Activated B cell treated with CpG ODN at 0.5 μM for 24 hours (primary cell): Measurements from ENCODE around the gene CCDC171. TPM values are rescaled to one million over a fixed set of nuclear protein-coding genes. Genes with fewer than 3 reads are reported as not detected.

Experiments
- ATAC-seq: fragments of 200-7000 bp; cut with Tn5 transposase; one replicate; pipeline ENCODE4 v1.10.0; 2021; ENCODE audit warnings: low read depth, mild to moderate bottlenecking, moderate library complexity
- CTCF ChIA-PET: fragments of 350-600 bp; sonication (Branson Sonifier 250); formaldehyde crosslinking; loops from one replicate; lab custom pipeline; 2021; ENCODE audit warnings: antibody characterized with exemption; lab: Charles Lee
- POLR2A ChIA-PET: fragments of 350-600 bp; sonication (Branson Sonifier 250); formaldehyde crosslinking; loops from one replicate; lab custom pipeline; 2021; ENCODE audit warnings: antibody characterized with exemption; lab: Charles Lee
- DNase-seq: peaks from one replicate; pipeline ENCODE4 v3.0.0; 2022
- H3K27ac Mint-ChIP-seq: one replicate; pipeline ENCODE4 v1.8.0; 2020; ENCODE audit warnings: mixed read lengths
- H3K27me3 Mint-ChIP-seq: one replicate; pipeline ENCODE4 v1.8.0; 2021; ENCODE audit warnings: mixed read lengths
- H3K36me3 Mint-ChIP-seq: one replicate; pipeline ENCODE4 v1.8.0; 2021; ENCODE audit warnings: low read depth, mixed read lengths
- H3K4me1 Mint-ChIP-seq: one replicate; pipeline ENCODE4 v1.8.0; 2021; ENCODE audit warnings: mixed read lengths
- H3K4me3 Mint-ChIP-seq: one replicate; pipeline ENCODE4 v1.8.0; 2020; ENCODE audit warnings: mild to moderate bottlenecking, mixed read lengths
- H3K9me3 Mint-ChIP-seq: one replicate; pipeline ENCODE4 v1.8.0; 2020; ENCODE audit warnings: mixed read lengths
- CTCF ChIP-seq: fragments of 200-600 bp; IDR thresholded peaks from one replicate; pipeline ENCODE4 v1.8.0; 2022; ENCODE audit warnings: antibody characterized with exemption, mild to moderate bottlenecking
- intact Hi-C: fragments of 100-400 bp; cut with micrococcal nuclease; formaldehyde crosslinking; loops from one replicate; pipeline ENCODE4 v1.15.1; 2024
- total RNA-seq: library from RNA; stranded (reverse); gene quantifications from 2 replicates; pipeline ENCODE4 v1.2.3, GENCODE V29; 2022

CCDC171 gene
- total RNA-seq, 1 donor from 2014 or later: 3.6 TPM

DNA sequence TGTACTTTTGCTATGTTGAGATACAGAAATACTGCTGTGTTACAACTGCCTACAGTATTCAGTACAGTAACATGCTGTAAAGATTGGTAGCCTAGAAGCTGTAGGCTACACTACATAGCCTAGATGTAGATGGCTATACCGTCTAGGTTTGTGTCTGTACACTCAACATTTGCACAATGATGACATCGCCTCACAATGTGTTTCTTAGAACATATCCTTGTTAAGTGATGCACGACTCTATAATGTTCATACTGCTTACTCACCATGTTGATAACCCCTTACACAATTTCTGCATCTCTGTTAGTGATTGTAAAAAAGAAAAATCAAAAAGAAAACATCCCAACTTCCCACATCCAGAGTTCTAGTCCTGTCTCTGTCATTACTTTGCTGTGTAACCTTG is 450.0 kb downstream of the CCDC171 start:
- ATAC-seq: no peak
- intact Hi-C loops: no loop called here
- Mint-ChIP-seq H3K9me3 (no peaks in the 10 kb centered on the region), H3K27me3 (no peaks in the 10 kb centered on the region), H3K4me1 (no peaks in the 10 kb centered on the region), H3K27ac (no peak overlapping the region), H3K4me3 (no peak overlapping the region), H3K36me3 (no peaks in the 10 kb centered on the region)
- no peak for DNase-seq
- TF ChIP-seq CTCF: no peak
- POLR2A ChIA-PET: no interaction called here
- CTCF ChIA-PET: no interaction called here

- Mint-ChIP-seq H3K27ac (no peak overlapping the region), H3K9me3 (no peaks in the 10 kb centered on the region), H3K4me3 (no peak overlapping the region), H3K4me1 (no peaks in the 10 kb centered on the region), H3K36me3 (no peaks in the 10 kb centered on the region), H3K27me3 (no peaks in the 10 kb centered on the region)
- DNase-seq: no peak
- TF ChIP-seq CTCF: no peak
- ChIA-PET CTCF (no interaction called here), POLR2A (no interaction called here)
- ATAC-seq: no peak
- intact Hi-C loops: no loop called here
These were observed 450.9 kb downstream of the CCDC171 start for GRCh38 chr9:16003785-16004184.

- intact Hi-C loops: no loop called here
- POLR2A ChIA-PET: no interaction called here
- Mint-ChIP-seq H3K36me3 (no peaks in the 10 kb centered on the region), H3K27me3 (no peaks in the 10 kb centered on the region), H3K4me1 (no peaks in the 10 kb centered on the region), H3K4me3 (no peak overlapping the region), H3K9me3 (no peaks in the 10 kb centered on the region), H3K27ac (no peak overlapping the region)
- no peak for TF ChIP-seq CTCF
- CTCF ChIA-PET: no interaction called here
- DNase-seq (no peak), ATAC-seq (no peak)
These were observed 451.8 kb downstream of the CCDC171 start for GRCh38 chr9:16004613-16005012.

GRCh38 chr9:16010221-16010620 is 457.4 kb downstream of the CCDC171 start:
- DNase-seq: no peak
- Mint-ChIP-seq H3K36me3 (no peaks in the 10 kb centered on the region), H3K4me1 (no peaks in the 10 kb centered on the region), H3K27ac (no peak overlapping the region), H3K4me3 (no peak overlapping the region), H3K27me3 (no peaks in the 10 kb centered on the region), H3K9me3 (peaks cover 5% of the 10 kb centered on the region)
- no peak for ATAC-seq
- no peak for TF ChIP-seq CTCF
- ChIA-PET POLR2A (no interaction called here), CTCF (no interaction called here)
- intact Hi-C loops: no loop called here

DNA sequence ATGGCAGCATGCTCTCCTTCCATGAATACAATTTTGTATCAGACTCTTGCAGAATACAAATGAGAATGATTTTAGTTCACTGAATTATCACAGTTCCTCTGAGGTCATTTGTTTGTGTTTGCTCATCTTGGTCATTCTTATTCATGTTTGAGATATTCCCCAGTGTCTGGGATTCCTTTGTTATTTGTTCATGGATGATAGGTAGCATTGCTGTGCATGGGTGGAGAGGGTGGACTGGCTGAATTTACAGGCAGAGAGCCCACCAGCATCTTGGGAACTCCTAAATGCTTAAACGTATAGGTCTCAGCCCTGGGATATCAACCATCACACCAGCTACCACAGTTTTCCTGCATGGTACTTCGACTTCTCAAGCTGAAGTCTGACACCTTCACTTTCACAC is 459.8 kb downstream of the CCDC171 start:
- Mint-ChIP-seq H3K4me1 (no peaks in the 10 kb centered on the region), H3K27ac (no peak overlapping the region), H3K36me3 (no peaks in the 10 kb centered on the region), H3K4me3 (no peak overlapping the region), H3K9me3 (peaks cover 5% of the 10 kb centered on the region), H3K27me3 (no peaks in the 10 kb centered on the region)
- intact Hi-C loops: no loop called here
- CTCF ChIA-PET: no interaction called here
- DNase-seq (no peak), ATAC-seq (no peak)
- TF ChIP-seq CTCF: no peak
- POLR2A ChIA-PET: no interaction called here
